Measurements from ENCODE around the gene FGF1.

Gene FGF1

DNA sequence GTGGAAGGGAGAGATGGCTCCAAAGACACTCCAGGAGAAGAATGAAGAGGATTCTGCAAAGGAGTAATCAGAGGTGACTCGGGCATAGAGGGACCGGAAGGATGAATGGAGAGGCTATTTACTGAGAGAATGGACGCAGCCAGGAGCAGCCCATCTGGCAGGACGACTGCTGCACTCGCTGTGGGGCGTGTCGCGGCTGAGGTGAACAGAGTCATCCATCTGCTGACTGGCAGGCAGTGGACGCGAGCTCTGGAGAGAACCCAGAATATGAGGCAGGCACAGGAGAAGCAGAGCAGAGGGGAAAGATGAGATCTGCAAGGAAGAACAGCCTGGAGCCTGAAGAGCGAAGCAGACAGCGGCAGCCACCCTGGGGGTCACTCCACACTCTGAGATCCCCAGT is 16.4 kb downstream of the FGF1 start:
- H3K9me3 ChIP-seq: no peaks in the 10 kb centered on the region
- H3K36me3 ChIP-seq: no peaks in the 10 kb centered on the region
- H3K27me3 ChIP-seq: no peaks in the 10 kb centered on the region
- H3K4me1 ChIP-seq: no peaks in the 10 kb centered on the region
- DNase-seq: no peak
- TF ChIP-seq CTCF (IDR thresholded peaks at IDR 0.05; ENCODE audit: low read depth, low read length): no peak
- H3K4me3 ChIP-seq (ENCODE audit: low read depth, low read length): no peak overlapping the region

DNA sequence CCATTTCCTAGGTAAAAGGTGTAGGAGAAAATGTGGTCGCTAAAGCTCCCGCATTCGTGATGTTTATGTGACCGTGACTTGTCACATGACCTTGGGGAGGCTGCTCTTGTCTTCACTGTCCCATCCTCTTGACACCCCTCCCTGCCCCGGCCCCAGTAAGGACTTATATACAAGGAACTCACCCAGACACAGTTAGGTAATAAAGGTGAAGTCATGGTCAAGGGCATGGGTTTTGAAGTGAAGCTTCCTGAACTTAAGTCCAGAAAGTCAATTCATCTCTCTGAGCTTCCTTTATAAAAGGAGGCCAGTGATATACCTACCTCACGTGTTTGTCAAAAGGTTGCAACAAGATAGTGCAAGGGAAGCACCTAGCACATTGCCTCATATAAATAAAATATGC is 17.6 kb downstream of the FGF1 start:
- TF ChIP-seq CTCF (IDR thresholded peaks at IDR 0.05; ENCODE audit: low read depth, low read length): no peak
- no peaks in the 10 kb centered on the region for H3K27me3 ChIP-seq
- H3K36me3 ChIP-seq: no peaks in the 10 kb centered on the region
- no peak for DNase-seq
- no peak overlapping the region for H3K4me3 ChIP-seq (ENCODE audit: low read depth, low read length)
- no peaks in the 10 kb centered on the region for H3K9me3 ChIP-seq
- no peaks in the 10 kb centered on the region for H3K4me1 ChIP-seq

DNA sequence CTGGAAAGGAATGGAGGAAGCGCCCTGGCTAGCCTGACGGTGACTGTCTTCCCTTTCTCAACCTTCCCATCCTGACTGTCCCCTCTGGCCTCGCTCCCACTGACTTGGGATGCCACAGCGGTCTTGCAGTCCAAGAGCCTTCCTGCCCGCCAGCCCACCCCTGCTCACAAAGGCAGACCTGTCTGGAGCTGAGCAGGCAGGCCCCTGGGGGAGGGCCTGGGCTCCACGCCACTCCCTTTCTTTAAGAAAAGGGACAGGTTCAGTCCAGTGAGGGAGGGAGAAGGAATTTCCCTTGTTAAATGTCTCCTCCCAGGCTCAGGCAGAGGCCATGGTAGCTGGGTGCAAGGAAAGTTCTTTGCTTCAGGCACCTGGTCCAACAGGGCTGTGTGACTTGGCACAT is 18.1 kb downstream of the FGF1 start:
- TF ChIP-seq CTCF (IDR thresholded peaks at IDR 0.05; ENCODE audit: low read depth, low read length): no peak
- no peak overlapping the region for H3K4me3 ChIP-seq (ENCODE audit: low read depth, low read length)
- no peaks in the 10 kb centered on the region for H3K9me3 ChIP-seq
- H3K4me1 ChIP-seq: no peaks in the 10 kb centered on the region
- DNase-seq: no peak
- H3K27me3 ChIP-seq: no peaks in the 10 kb centered on the region
- no peaks in the 10 kb centered on the region for H3K36me3 ChIP-seq

DNA sequence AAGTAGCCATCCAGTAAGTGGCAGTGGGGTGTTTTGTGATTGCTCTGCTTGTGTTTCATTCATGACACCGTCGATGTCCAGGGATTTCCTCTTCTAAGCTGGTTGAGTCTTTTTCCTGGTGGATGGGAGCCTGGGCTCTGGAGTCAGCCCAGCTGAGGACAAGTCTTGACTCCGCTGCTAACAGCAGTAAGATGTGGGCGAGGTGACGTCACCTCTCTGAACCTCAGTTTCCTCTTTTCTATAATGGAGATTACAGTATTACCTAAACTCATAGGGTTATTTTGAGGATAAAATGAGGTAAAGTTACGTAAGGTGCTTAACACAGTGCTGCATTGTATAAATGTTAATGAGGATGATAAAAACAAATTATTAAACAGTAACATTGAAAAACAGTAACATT is 21.3 kb downstream of the FGF1 start:
- no peaks in the 10 kb centered on the region for H3K27me3 ChIP-seq
- no peaks in the 10 kb centered on the region for H3K9me3 ChIP-seq
- no peak for DNase-seq
- H3K4me1 ChIP-seq: no peaks in the 10 kb centered on the region
- H3K36me3 ChIP-seq: no peaks in the 10 kb centered on the region
- TF ChIP-seq CTCF (IDR thresholded peaks at IDR 0.05; ENCODE audit: low read depth, low read length): no peak
- H3K4me3 ChIP-seq (ENCODE audit: low read depth, low read length): no peak overlapping the region

DNA sequence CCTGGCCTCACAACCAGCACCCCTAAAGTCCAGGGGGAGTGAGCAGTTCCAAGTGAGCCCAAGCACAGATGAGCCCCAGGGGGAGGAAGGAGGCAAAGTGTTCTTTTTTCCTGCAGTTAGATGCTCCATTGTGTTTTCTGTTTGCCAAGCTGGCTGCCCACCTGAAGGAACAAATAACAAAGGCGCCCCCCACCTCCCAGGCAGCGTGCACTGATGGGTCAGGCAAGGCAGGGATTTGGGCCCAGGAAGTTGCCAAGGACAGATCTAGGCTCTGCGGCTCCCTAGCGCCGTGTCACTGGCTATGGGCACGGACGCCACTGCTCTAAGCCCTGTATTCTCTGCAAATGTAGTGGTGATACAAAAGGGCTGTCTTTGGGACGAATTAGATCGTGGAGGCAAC is 21.8 kb downstream of the FGF1 start:
- no peak for DNase-seq
- no peaks in the 10 kb centered on the region for H3K4me1 ChIP-seq
- no peak overlapping the region for H3K4me3 ChIP-seq (ENCODE audit: low read depth, low read length)
- no peaks in the 10 kb centered on the region for H3K36me3 ChIP-seq
- TF ChIP-seq CTCF (IDR thresholded peaks at IDR 0.05; ENCODE audit: low read depth, low read length): no peak
- H3K9me3 ChIP-seq: no peaks in the 10 kb centered on the region
- no peaks in the 10 kb centered on the region for H3K27me3 ChIP-seq

- TF ChIP-seq CTCF (IDR thresholded peaks at IDR 0.05; ENCODE audit: low read depth, low read length): no peak
- Histone ChIP-seq H3K4me1 (no peaks in the 10 kb centered on the region), H3K36me3 (no peaks in the 10 kb centered on the region), H3K4me3 (ENCODE audit: low read depth, low read length) (no peak overlapping the region), H3K27me3 (no peaks in the 10 kb centered on the region), H3K9me3 (no peaks in the 10 kb centered on the region)
- no peak for DNase-seq
Measured at GRCh38 chr5:142663246-142663645, 22.6 kb downstream of the FGF1 start.

All from BE2C (cell line).